ENCODE measurements around the gene RANBP9. TPM values are rescaled to one million over a fixed set of nuclear protein-coding genes. Genes with fewer than 3 reads are reported as not detected.

The RANBP9 gene
- total RNA-seq, 6 experiments from 2014 or later = 37.7 to 42.3 (median 40.8) TPM

GRCh38 chr6:13716955-13717295 is 5.3 kb upstream of the RANBP9 start:
- peaks cover 12% of the 10 kb centered on the region; the same call in 1 of the 2 replicates for H3K9me3 Mint-ChIP-seq
- no peak overlapping the region for H3K4me3 Mint-ChIP-seq
- H3K4me1 Mint-ChIP-seq (ENCODE audit: low read depth) = peaks cover 9% of the 10 kb centered on the region
- no peak for TF ChIP-seq CTCF (IDR thresholded peaks at IDR 0.05)
- H3K27ac Mint-ChIP-seq = no peak overlapping the region
- H3K36me3 Mint-ChIP-seq (ENCODE audit: low read depth) = peaks cover 8% of the 10 kb centered on the region; the same call in 1 of the 2 replicates
- no peak for DNase-seq
- H3K27me3 Mint-ChIP-seq (ENCODE audit: insufficient read depth) = no peaks in the 10 kb centered on the region; the same call in 1 of the 2 replicates

- TF ChIP-seq CTCF (IDR thresholded peaks at IDR 0.05) = no peak
- peaks cover 12% of the 10 kb centered on the region; the same call in 1 of the 2 replicates for H3K9me3 Mint-ChIP-seq
Measured at GRCh38 chr6:13716225-13716954, 4.8 kb upstream of the RANBP9 start.

GRCh38 chr6:13715444-13715883 is 3.8 kb upstream of the RANBP9 start:
- Mint-ChIP-seq H3K4me3 (no peak overlapping the region), H3K4me1 (ENCODE audit: low read depth) (peaks cover 9% of the 10 kb centered on the region), H3K36me3 (ENCODE audit: low read depth) (peaks cover 8% of the 10 kb centered on the region; the same call in 1 of the 2 replicates), H3K9me3 (peaks cover 12% of the 10 kb centered on the region; the same call in 1 of the 2 replicates), H3K27ac (no peak overlapping the region), H3K27me3 (ENCODE audit: insufficient read depth) (no peaks in the 10 kb centered on the region; the same call in 1 of the 2 replicates)
- DNase-seq = no peak
- no peak for TF ChIP-seq CTCF (IDR thresholded peaks at IDR 0.05)

More at GRCh38 chr6:13716225-13716954, 4.8 kb upstream of the RANBP9 start:
- Mint-ChIP-seq H3K4me3 (no peak overlapping the region), H3K27ac (no peak overlapping the region), H3K27me3 (ENCODE audit: insufficient read depth) (no peaks in the 10 kb centered on the region; the same call in 1 of the 2 replicates), H3K36me3 (ENCODE audit: low read depth) (peaks cover 8% of the 10 kb centered on the region; the same call in 1 of the 2 replicates), H3K4me1 (ENCODE audit: low read depth) (peaks cover 9% of the 10 kb centered on the region)
- no peak for DNase-seq

- no peak for DNase-seq
- H3K9me3 Mint-ChIP-seq = peaks cover 8% of the 10 kb centered on the region; the same call in 1 of the 2 replicates
- TF ChIP-seq CTCF (IDR thresholded peaks at IDR 0.05) = no peak
Measured at GRCh38 chr6:13712599-13712898, 914 bp upstream of the RANBP9 start.

GRCh38 chr6:13711324-13711732 is 307 bp downstream of the RANBP9 start:
- Mint-ChIP-seq H3K27me3 (ENCODE audit: insufficient read depth) (no peaks in the 10 kb centered on the region; the same call in 1 of the 2 replicates), H3K4me1 (ENCODE audit: low read depth) (peaks cover 31% of the 10 kb centered on the region), H3K9me3 (peaks cover 2% of the 10 kb centered on the region; the same call in 1 of the 2 replicates), H3K36me3 (ENCODE audit: low read depth) (peaks cover 3% of the 10 kb centered on the region; the same call in 1 of the 2 replicates), H3K27ac (no peak overlapping the region), H3K4me3 (no peak overlapping the region)
- DNase-seq = peak; percentile 61
- peak; percentile 52; the same call in 1 of the 2 replicates for TF ChIP-seq CTCF (IDR thresholded peaks at IDR 0.05)

More at GRCh38 chr6:13712599-13712898, 914 bp upstream of the RANBP9 start:
- Mint-ChIP-seq H3K27me3 (ENCODE audit: insufficient read depth) (no peaks in the 10 kb centered on the region; the same call in 1 of the 2 replicates), H3K4me3 (peak overlapping the region; percentile 97), H3K36me3 (ENCODE audit: low read depth) (peaks cover 5% of the 10 kb centered on the region; the same call in 1 of the 2 replicates), H3K27ac (peak overlapping the region; percentile 98), H3K4me1 (ENCODE audit: low read depth) (peaks cover 28% of the 10 kb centered on the region)
